Heart right ventricle (tissue), 16 donors: ENCODE results near the gene CRB2. TPM values are rescaled to one million over a fixed set of nuclear protein-coding genes. Genes with fewer than 3 reads are reported as not detected.

Experiments used
- ATAC-seq, 8 donors: fragments of 200-7000 bp; cut with Tn5 transposase; one replicate each; pipeline ENCODE4 v1.9.1; 2020; ENCODE audit warnings: mild to moderate bottlenecking in 8 of 8, moderate library complexity in 8 of 8, moderate number of reproducible peaks in 1 of 8
- DNase-seq, 2 donors: peaks; one replicate each; pipeline ENCODE4 v3.0.0-alpha.2; 2020
- H3K27ac ChIP-seq, 10 donors: fragments of 200-600 bp; sonication (generic) in 2 of 10; one replicate each; pipeline versions ENCODE4 v1.5.0 to v1.8.0; 2020 to 2022; ENCODE audit warnings: mild to moderate bottlenecking in 3 of 10
- H3K27me3 ChIP-seq, 7 donors: fragments of 200-600 bp; one replicate each; pipeline ENCODE4 v1.8.0; 2021 to 2022; ENCODE audit warnings: mild to moderate bottlenecking in 2 of 7
- H3K36me3 ChIP-seq, 9 donors: fragments of 200-600 bp; sonication (generic) in 1 of 9; one replicate each; pipeline versions ENCODE4 v1.5.0 to v1.8.0; 2020 to 2022; ENCODE audit warnings: mild to moderate bottlenecking in 2 of 9
- H3K4me1 ChIP-seq, 9 donors: fragments of 200-600 bp; sonication (generic) in 1 of 9; one replicate each; pipeline versions ENCODE4 v1.5.0 to v1.8.0; 2020 to 2022; ENCODE audit warnings: mild to moderate bottlenecking in 4 of 9
- H3K4me3 ChIP-seq, 10 donors: fragments of 200-600 bp; sonication (generic) in 2 of 10; one replicate each; pipeline versions ENCODE4 v1.5.0 to v1.8.0; 2020 to 2022; ENCODE audit warnings: mild to moderate bottlenecking in 7 of 10, moderate library complexity in 2 of 10
- H3K9me3 ChIP-seq, 11 donors: fragments of 200-600 bp in 10 of 11; sonication (generic) in 2 of 11; one replicate each; pipeline versions ENCODE4 v1.5.0 to v1.8.0; 2013 to 2022; ENCODE audit warnings: mild to moderate bottlenecking in 2 of 11, control low read depth in 1 of 11, moderate library complexity in 1 of 11
- CTCF ChIP-seq, 9 donors: fragments of 200-600 bp; sonication (generic) in 2 of 9; IDR thresholded peaks; one replicate each; pipeline versions ENCODE4 v1.5.0 to v1.8.0; 2021 to 2022; ENCODE audit warnings: antibody characterized with exemption in 9 of 9, mild to moderate bottlenecking in 5 of 9, moderate library complexity in 1 of 9
- WGBS, 2 donors: extraction: QIAGEN DNeasy Blood & Tissue Kit; methylation state at CpG; one replicate each; pipeline ENCODE4 v1.1.7; 2013; ENCODE audit warnings: inconsistent platforms in 1 of 2; 5-methylcytosine and 5-hydroxymethylcytosine counted together
- intact Hi-C, 10 donors: fragments of 100-400 bp; cut with DNase I; formaldehyde crosslinking; loops; one replicate each; pipeline versions ENCODE4 v1.11.1 to v1.14.2; 2022
- polyA plus RNA-seq, 2 donors: library from polyadenylated mRNA; stranded (reverse); fragments of 200-250 nt; gene quantifications; one replicate each; pipeline ENCODE4 v1.2.3, GENCODE V29; 2013
- total RNA-seq, 10 donors: library from RNA; stranded (reverse); fragmentation: NEBNext Ultra II Directional in 3 of 10; extraction: Animal tissue kit (Norgen Biotek cat#: 25700) in 3 of 10; gene quantifications; one replicate each; pipeline versions ENCODE4 v1.2.1 to v1.2.4, GENCODE V29; 2021 to 2023
- donor health status: Arrhythmogenic right ventricular cardiomyopathy.
- donor health status: ischemic (EF 13 %, LVEDD 7.1; RV severe dilation, severe dysfunction).
- donor health status: healthy with polysubstance abuse.
- donor health status: DM: no; HTN: yes; CAD: no.
- donor health status: DM: no; HTN: no; CAD: no.
- donor health status: ischemic (EF 25% LVEDD 6.9; RV normal size, moderate dysfunction).
- donor health status: ischemic (EF 25% LVEDD 5.7; RV mildly dilated, moderate dysfunction).
- donor health status: healthy.
- donor health status: DM: yes; HTN: yes; CAD: no.
- donor health status: Ischemic cardiomyopathy.
- donor health status: ischemic (EF 35%, LVEDD 5.7; RV mildly dilated, moderate dysfunction).
- donor health status: nonischemic (EF 11% LVEDD 7.7; RV severe dilation, severe dysfunction).
- donor health status: DM: yes; HTN: yes; CAD: no.
- donor health status: PGD.
- donor health status: ischemic (EF 29% LVEDD 5.4; RV normal size, mild dysfunction).
- donor health status: nonischemic (EF 23%, LVEDD 6.1; RV moderate dilation, normal function).

CRB2 gene
- total and polyA plus RNA-seq, 12 donors, result 0.01 to 0.24 (median 0.09) TPM; not detected in 9

- intact Hi-C loops, result loop anchor here in 8 of 10 donors (1.0 to 10.0 kb wide), 8 partner anchors 30 to 890 kb away; no protein-coding TSS in a partner anchor
- Histone ChIP-seq H3K27ac (no peak overlapping the region), H3K4me1 (peaks cover 0 to 10% (median 0%) of the 10 kb centered on the region in 9 donors), H3K27me3 (peaks cover 0 to 31% (median 13%) of the 10 kb centered on the region in 7 donors), H3K36me3 (no peaks in the 10 kb centered on the region), H3K4me3 (no peak overlapping the region), H3K9me3 (no peaks in the 10 kb centered on the region)
- 40 to 43% methylated on average over 9 of the region's 9 CpGs for WGBS, 2 donors
- DNase-seq (no peak), ATAC-seq (no peak)
- no peak for TF ChIP-seq CTCF (IDR thresholded peaks at IDR 0.05)
Observed at GRCh38 chr9:123354806-123355508, 1.0 kb upstream of the CRB2 start.

- 66 to 74% methylated on average over 19 of the region's 19 CpGs for WGBS, 2 donors
- peaks cover 0 to 15% (median 0%) of the 10 kb centered on the region in 9 donors for H3K4me1 ChIP-seq
Observed at GRCh38 chr9:123356851-123357742, 1.1 kb downstream of the CRB2 start.

GRCh38 chr9:123357743-123358059 is 1.7 kb downstream of the CRB2 start:
- intact Hi-C loops, result loop anchor here in 3 of 10 donors (10.0 kb wide), 3 partner anchors 273 to 893 kb away; no protein-coding TSS in a partner anchor
- Histone ChIP-seq H3K9me3 (no peaks in the 10 kb centered on the region), H3K4me1 (peaks cover 0 to 15% (median 0%) of the 10 kb centered on the region in 9 donors), H3K27me3 (peaks cover 0 to 41% (median 13%) of the 10 kb centered on the region in 7 donors), H3K4me3 (no peak overlapping the region), H3K36me3 (no peaks in the 10 kb centered on the region), H3K27ac (no peak overlapping the region)
- 94 to 97% methylated on average over 2 of the region's 2 CpGs for WGBS, 2 donors
- no peak for TF ChIP-seq CTCF (IDR thresholded peaks at IDR 0.05)
- DNase-seq, result no peak
- no peak for ATAC-seq

More at GRCh38 chr9:123356851-123357742, 1.1 kb downstream of the CRB2 start:
- H3K9me3 ChIP-seq, result no peaks in the 10 kb centered on the region
- H3K36me3 ChIP-seq, result no peaks in the 10 kb centered on the region
- TF ChIP-seq CTCF (IDR thresholded peaks at IDR 0.05), result no peak
- peaks cover 0 to 41% (median 13%) of the 10 kb centered on the region in 7 donors for H3K27me3 ChIP-seq
- no peak for DNase-seq
- no peak overlapping the region for H3K4me3 ChIP-seq
- ATAC-seq, result no peak
- H3K27ac ChIP-seq, result no peak overlapping the region
- intact Hi-C loops, result loop anchor here in 3 of 10 donors (10.0 kb wide), 3 partner anchors 272 to 892 kb away; no protein-coding TSS in a partner anchor

DNA sequence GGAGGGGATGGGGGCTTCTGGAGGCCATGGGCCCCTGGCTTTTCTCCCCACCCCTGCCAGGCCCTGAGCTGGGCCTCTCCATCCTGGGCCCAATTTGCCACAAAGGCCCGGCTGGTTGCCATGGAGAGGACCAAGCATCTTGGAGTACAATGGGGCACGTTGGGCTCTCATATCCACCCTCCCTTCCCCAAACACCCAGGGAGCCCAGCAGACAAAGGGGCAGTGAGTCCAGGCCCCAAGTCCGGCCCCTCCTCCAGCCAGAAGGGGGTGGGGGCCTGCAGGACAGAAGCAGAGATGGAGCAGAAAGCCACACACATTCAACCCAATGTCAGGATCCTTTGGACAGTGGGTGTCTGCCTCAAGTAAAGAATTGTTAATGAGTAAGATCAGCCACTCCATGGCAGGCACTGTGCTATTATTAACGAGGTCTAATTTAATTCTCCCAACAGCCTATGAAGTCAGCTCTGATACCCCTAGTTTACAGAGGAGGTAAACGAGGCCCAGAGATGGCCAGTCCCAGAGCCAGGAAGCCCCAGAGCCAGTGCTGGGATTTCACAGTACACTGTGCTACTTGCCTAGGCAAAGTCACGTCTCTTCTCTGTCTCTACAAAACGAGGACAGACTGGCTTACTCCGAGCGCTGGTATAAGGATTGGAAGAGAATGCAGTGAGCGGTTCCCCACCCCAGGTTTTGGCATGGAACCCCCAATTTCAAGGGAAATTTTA is 2.3 kb downstream of the CRB2 start:
- peaks cover 0 to 15% (median 0%) of the 10 kb centered on the region in 9 donors for H3K4me1 ChIP-seq
- 78 to 82% methylated on average over 10 of the region's 10 CpGs for WGBS, 2 donors
- no peak for DNase-seq

More for the DNA sequence above, 2.3 kb downstream of the CRB2 start:
- Histone ChIP-seq H3K27ac (no peak overlapping the region), H3K4me3 (no peak overlapping the region), H3K9me3 (no peaks in the 10 kb centered on the region), H3K27me3 (peaks cover 0 to 43% (median 12%) of the 10 kb centered on the region in 7 donors), H3K36me3 (no peaks in the 10 kb centered on the region)
- TF ChIP-seq CTCF (IDR thresholded peaks at IDR 0.05), result no peak
- no peak for ATAC-seq
- intact Hi-C loops, result loop anchor here in 3 of 10 donors (10.0 kb wide), 3 partner anchors 274 to 894 kb away; no protein-coding TSS in a partner anchor
